Measurements from ENCODE around the gene XRN1.

Gene XRN1

GRCh38 chr3:142256712-142257333 lies 191.0 kb downstream of the XRN1 start:
- no peak for TF ChIP-seq CTCF (conservative IDR thresholded peaks at IDR 0.05; ENCODE audit: control insufficient read depth, insufficient read depth, low read depth, low read length)
- no peak overlapping the region for H3K4me3 ChIP-seq (ENCODE audit: control insufficient read depth, low read depth, low read length)
- no peak for DNase-seq (ENCODE audit: low read depth)
